HG03575 (cell line): ENCODE measurements around the gene CCNYL1.
"Not testable (repeated sequence)": the region's sequence is repeated elsewhere in the genome, so short reads cannot be mapped to it uniquely, and the experiment has no call there.

Source experiments
- ATAC-seq: cut with Tn5 transposase; IDR thresholded peaks from one replicate; pipeline ENCODE4 v1.9.1; 2021; ENCODE audit not compliant: unreplicated experiment, insufficient number of reproducible peaks, low FRiP score; ENCODE audit errors: extremely low read depth

The CCNYL1 gene

DNA sequence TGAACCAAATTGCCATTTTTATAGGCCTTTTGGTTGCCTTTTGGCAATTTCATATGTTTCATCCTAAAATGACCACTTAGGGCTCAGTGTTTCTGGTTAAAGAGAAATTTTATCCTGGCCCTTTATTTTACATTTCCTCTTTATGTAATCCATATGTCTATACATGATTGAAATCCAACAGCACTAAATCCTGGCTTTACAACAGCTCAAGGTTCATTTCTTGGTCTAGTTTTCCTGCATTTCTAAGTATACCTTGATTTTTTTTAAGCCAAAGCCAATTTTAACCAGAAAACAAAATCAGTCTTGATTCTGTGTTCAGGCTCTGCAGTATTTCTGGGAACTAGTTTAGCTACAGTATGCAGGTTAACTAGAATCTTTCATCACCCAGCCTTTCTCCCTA, 46.6 kb downstream of the CCNYL1 start:
- no peak for ATAC-seq

DNA sequence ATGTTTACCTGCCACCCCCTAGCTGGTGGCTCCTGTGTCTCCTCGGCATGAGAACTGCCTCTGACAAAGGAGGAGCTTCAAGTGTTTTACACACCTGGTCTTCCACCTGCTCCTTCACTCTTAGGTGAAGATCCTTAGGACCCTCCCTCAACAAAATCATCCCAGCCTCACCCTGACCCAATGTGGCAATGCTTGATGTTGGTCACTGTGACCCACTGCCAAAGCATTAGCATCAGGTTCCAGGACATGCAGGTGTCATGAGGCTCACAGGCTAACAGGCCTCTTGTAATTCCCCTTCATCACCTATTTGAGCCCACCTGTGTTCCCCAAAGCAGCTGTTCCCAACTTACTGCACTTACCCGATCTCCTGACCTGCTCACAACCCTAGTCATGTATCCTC, 48.5 kb downstream of the CCNYL1 start:
- ATAC-seq, result no peak

DNA sequence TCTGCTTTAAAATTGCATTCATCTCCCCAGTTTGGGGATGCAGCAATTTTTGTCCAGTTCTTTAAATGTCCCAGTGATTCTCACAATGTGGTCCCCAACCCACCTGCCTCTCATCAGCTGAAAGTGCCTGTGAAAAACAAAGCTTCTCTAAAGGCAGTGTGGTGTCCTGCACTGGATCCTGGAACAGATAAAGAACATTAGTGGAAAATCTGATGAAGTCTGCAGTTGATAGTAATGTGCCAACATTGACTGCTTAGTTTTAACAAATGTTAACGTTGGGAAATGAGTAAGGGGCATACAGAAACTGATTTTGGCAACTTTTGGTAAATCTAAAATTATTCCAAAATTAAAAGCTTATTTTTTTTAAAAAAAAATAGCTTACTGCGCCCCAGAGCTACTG, 49.0 kb downstream of the CCNYL1 start:
- no peak for ATAC-seq

DNA sequence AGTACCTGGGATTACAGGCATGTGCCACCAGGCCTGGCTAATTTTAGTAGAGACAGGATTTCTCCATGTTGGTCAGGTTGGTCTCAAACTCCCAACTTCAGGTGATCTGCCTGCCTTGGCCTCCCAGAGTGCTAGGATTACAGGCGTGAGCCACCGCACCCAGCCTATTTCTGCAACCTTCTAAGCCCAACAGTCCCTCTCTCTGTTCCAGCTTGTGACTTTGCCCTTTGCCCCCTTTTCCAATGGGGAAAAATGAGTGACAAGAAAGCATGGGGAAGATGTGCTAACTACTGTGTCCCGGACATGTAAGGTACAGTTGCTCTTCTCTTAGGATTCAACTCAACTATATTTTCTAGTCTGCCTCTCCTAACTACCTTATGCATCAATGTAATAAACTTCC, 50.0 kb downstream of the CCNYL1 start:
- ATAC-seq, result not testable (repeated sequence)

DNA sequence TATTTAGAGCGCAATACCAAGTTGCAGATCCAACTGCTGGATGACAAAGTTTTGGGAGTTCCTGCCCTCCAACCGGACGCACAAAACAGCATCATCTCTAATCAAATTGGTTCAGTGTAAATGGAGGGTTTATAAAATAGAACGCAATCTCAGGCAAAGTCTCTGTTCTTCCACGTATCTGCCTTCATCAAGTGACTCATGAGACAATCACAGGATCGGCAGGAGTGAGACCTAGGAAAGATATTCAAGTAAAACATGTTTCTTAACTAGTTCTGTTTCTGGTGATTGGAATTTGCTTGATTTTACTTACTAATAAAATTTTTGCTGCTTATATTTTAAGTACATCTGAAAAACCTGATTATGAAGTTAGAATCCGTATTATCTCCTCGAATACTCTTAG, 50.7 kb downstream of the CCNYL1 start:
- no peak for ATAC-seq

DNA sequence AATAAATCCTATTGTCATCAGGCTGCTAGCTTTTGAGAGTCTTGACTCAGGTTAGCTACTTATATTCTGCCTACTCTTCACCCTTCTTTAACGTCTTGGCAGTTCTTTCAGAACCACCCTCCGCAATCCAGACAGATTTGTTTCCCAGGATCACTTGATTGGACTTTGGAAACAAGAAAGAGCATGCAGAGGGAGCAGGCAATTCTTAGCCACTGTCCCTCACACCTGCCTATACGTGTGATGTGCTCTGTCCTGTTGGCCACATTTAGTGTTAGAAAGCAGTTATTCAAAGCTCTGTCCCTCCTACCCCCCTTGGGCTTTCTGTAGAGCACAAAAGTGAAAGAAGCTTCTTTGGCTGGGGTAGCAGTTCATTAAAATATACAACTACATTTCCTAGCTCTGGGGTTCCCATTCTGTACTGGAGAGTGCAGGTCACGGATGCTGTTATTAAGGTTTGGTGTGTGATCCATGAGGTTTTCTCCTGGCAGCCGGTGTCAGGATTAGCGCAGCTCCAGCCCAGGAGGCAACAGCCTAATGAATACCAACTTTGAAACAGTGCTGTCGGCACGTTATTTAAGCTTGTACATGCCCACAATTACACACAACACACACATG, 52.0 kb downstream of the CCNYL1 start:
- no peak for ATAC-seq

DNA sequence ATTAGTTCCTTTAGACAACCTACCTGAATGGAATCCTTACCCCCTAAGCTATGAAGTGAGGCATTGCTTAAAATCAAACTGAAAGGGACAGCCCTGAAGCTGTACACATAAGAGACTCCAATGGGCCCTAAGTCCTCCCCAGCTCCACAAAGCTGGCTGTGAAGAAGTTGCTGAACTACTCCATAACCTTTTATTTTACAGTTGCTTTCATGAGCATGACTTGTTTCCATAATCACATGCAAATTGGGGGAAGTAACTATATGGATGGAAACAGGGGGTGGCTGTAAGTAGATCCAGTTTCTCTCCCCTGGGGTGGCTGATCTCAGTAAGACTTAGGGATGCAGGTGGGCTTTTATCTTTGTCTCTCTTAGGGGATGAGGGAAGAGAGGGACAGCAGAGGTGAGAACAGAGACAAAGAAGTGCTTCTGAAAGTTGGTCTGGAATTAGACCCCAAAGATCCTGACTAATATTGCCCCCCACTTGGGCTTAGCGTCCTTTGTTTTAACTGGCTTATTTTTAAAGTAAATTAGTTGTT, 52.7 kb downstream of the CCNYL1 start:
- ATAC-seq, result no peak

DNA sequence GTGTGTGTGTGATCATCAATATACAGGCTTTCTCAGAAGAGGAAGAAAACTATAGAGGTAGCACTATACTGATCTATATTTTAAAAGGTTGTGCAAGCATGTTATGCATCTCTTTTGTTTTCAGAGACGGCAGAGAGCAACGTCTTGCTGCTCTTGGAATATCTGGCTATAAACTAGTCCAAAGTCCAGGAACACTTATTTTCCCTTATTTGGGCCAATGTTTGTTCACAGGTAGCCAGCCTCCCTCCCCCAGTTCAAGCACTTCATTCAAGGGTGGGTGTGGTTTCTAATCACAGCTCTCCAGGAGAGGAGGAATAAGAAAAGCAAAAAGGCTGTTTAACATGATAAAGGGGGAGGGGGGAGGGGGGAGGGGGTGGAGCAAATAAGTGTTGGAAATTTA, 54.1 kb downstream of the CCNYL1 start:
- no peak for ATAC-seq

DNA sequence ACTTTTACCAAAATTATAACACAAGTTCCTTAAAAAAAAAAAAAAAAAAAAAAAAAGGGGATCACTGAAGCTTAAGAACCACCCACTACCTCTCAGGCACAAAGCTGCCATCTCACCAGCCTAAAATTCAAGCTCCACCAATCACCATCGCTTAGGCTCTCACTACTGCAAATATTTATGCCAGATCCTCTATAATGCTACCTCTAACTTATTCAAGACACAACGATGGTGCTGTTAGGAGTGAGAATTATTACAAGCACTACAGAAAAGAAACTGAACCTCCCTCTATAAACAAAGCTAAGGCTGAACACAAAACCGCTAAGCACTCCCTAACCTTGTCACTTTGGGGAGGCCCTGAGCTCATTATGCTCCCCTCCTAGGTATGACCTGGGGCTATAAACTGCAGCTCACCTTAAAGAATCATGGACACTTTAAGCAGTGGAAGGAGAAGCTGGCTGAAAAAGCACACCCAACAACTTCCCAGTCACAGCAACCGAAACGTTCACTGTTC, 54.7 kb downstream of the CCNYL1 start:
- ATAC-seq, result no peak

DNA sequence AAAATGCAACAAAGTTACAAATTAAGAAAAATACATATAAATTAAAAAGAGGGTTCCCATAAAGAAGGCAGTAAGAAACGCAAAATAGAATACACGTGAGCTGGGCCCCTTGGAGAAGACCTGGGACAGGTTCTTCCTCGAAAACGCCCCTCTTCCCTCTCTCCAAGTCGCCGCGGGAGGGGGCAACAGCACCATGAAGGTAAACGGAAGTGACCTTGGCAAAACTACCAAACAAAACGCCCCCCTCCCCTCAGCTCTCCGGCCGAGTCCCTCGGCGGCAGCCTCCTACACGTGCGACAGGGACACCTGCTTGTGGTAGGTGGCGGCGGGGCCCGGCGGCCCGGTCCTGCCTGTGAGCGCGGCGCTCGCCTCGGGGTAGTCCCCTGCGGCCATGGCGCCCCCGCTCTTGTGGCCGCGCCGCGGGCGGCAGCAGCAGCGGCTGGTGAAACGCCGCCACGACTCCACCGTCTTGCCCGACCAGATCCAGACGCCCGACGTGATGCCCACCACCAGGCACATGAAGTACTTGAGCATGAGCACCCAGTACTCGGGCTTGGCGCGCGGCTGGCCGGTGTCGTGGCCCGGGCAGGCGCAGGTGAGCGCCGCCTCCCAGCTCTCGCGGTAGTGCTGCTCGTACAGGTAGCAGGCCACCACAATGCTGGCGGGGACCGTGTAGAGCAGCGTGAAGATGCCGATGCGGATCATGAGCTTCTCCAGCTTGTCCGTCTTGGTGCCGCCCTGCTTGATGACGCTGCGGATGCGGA, 55.4 kb downstream of the CCNYL1 start:
- no peak for ATAC-seq

DNA sequence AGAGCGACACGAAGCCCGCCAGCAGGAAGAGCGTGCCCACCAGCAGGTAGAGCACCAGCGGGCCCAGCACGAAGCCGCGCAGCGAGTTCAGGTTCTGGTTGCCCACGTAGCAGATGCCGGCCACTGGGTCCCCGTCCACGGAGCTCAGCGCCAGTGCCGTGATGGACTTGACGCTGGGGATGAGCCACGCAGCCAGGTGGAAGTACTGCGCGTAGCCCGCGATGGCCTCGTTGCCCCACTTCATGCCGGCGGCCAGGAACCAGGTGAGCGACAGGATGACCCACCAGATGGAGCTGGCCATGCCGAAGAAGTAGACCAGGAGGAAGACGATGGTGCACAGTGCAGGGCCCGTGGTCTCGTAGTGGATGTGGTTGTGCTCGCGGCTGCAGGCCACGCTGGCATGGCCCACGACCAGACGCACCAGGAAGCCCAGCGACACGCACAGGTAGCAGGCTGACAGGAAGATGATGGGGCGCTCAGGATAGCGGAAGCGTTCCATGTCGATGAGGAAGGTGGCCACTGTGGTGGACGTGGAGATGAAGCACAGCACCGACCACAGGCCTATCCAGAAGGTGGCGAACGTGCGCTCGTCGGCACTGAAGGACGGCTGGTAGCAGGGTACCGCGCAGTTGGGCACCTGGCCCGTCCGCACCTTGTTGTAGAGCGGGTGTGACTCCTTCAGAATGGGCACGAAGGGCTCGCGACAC, 56.2 kb downstream of the CCNYL1 start:
- ATAC-seq, result no peak

DNA sequence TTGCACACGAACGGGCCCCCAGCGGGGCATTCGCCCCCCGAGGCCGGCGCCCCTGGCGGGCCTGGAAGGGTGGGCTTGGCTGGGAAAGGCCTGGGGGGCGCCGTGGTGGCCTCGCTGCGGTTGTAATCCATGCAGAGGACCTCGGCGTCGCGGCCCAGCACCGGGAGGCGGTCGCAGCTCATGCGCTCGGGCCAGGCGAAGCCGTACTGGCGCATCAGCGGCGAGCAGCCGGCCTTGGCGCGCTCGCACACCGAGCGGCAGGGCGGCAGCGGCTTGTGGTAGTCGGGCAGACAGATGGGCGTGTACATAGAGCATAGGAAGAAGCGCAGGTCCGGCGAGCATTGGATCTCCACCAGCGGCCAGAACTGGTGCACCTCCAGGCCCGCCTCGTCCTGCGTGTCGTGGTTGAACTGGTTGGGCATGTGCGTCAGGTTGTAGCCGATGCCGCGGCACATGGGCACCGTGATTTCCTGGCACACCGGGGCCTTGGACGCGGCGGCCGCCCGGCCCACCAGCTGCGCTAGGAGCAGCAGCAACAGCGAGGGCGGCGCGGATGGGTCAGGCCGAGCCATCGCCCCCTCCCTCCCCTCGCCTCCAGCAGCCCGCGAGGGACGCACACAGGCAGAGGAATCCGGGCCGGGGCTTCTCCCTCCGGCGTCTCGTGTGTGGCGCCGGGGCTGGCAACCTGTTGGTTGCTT, 56.9 kb downstream of the CCNYL1 start:
- no peak for ATAC-seq

DNA sequence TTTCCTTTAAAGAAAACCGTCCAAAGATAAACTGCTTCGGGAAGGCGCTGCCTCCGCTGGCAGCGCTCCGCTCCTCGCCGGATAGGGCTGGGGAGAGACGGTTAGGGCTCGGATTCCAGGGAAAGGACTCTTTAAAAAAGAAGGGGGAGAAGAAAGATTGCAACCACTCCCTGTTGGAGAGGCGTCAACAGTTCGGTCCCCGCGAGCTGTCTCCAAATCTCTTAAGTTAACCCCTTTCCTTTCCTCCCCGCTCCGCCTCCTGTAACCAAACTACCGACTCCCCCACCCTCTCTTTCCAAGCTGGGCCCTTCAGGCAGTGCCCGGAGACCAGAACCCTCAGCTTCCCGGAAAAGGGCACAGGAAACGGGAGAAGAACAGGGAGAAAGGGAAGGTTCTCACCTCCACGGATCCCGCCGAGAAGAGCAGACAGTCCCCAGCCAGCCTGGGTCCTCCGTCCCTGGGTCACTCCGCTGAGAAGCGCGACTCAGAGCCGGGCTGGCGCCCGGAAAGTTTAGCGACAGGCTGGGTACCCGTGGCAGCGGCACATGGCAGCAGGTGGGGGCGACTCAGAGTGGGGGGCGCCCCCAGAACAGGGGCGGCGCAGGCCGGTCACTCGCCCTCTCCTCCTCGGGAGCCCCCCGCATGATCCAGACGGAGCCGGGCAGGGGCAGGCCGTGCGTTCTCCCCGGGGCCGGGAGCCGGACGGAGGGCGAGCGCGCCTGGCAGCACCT, 57.6 kb downstream of the CCNYL1 start:
- no peak for ATAC-seq

DNA sequence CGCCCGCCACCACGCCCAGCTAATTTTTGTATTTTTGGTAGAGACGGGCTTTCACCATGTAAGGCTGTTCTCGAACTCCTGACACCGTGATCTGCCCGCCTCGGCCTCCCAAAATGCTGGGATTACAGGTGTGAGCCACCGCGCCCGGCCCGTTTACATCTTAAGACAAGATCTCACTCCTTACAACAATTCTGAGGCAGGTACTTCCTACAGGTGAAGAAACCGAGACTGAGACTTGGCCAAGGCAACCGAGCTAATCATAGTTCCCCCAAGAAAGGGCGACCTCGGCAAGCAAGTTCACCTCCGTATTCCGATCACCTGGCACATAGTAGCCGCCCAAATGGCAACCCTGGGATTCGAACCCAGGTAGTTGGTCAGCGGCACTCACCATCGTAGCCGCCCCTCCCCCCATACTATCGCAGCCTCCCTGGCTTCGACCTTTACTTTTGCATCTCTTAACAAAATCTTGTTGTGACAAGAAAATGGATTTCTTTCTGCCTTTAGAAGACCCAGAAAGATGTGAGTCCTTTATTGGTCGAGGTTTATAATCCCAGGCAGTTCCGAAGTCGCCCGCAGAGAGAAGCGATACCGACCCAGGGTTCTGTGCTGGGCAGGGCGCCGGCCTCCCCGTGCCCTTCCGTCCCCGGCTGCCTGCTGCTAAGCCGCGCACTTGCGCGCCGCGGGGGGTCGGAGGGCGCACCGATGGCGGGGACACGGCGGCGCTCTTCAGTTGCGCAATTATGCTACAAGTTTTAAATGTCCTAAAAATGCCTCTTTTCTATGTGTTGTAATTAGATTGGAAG, 59.4 kb downstream of the CCNYL1 start:
- no peak for ATAC-seq

DNA sequence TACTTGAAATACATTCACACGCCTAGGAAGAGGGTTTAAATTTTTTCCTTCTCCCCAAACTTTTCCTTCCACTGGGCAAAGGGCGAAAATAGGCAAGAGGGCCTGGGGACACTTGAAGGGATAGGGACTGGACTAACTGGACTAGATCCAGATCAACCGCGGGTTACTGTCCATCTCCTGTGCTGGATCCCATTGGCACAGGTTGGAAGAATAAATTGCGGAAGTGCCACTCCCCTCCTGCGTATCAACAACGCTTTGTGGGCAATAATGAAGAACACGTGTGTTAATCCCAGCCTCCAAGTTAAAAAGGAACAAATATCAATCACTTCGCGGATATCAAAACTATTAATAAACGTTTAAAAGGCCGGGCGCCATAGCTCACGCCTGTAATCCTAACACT, 60.0 kb downstream of the CCNYL1 start:
- no peak for ATAC-seq

DNA sequence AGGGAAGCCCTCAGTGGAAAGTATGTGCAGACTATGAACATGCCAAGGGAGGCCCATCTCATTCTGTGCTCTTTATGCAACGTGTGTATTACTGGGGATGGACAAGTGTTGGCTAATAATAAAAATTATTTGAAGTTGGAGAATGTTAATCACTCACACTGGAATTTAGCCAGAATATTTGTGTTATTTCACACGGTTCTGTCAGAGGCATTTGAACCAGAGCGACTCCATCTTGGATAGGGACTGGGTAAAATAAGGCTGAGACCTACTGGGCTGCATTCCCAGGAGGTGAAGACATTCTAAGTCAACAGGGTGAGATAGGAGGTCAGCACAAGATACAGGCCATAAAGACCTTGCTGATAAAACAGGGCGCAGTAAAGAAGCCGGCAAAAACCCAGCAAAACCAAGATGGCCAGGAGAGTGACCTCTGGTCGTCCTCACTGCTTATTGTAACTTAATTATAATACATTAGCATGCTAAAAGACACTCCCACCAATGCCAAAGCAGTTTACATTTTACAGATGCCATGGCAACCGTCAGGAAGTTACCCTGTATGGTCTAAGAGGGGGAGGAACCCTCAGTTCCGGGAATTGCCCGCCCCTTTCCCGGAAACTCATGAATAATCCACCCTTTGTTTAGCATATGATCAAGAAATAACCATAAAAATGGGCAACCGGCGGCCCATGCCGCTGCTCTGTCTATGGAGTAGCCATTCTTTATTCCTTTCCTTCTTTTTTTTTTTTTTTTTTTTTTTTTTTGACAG, 60.8 kb downstream of the CCNYL1 start:
- ATAC-seq, result no peak

DNA sequence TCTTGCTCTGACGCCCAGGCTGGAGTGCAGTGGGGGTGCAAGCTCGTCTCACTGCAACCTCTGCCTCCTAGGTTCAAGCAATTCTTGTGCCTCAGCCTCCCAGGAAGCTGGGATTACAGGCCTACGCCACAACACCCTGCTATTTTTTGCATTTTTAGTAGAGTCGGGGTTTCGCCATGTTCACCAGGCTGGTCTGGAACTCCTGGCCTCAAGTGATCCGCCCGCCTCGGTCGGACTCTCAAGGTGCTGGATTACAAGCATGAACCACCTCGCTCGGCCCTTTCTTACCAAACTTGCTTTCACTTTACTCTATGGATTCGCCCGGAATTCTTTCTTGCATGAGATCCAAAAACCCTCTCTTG, 61.4 kb downstream of the CCNYL1 start:
- ATAC-seq, result no peak
